Skeletal muscle tissue (tissue), 4 donors: ENCODE results near the gene BGN. TPM values are rescaled to one million over a fixed set of nuclear protein-coding genes. Genes with fewer than 3 reads are reported as not detected.

Experiments used
- H3K27ac ChIP-seq: one replicate; pipeline ENCODE4 v1.7.0; 2013; ENCODE audit warnings: mild to moderate bottlenecking, low read depth, low read length, inconsistent platforms
- H3K27me3 ChIP-seq, 3 donors: one replicate each; pipeline ENCODE4 v1.7.0; 2013; ENCODE audit warnings: low read length in 3 of 3; ENCODE audit not compliant: control insufficient read depth in 3 of 3, insufficient read depth in 3 of 3
- H3K36me3 ChIP-seq, 3 donors: one replicate each; pipeline ENCODE4 v1.7.0; 2013; ENCODE audit warnings: low read length in 3 of 3; ENCODE audit not compliant: control insufficient read depth in 3 of 3, insufficient read depth in 3 of 3
- H3K4me1 ChIP-seq, 3 donors: one replicate each; pipeline ENCODE4 v1.7.0; 2013; ENCODE audit warnings: low read length in 3 of 3, mild to moderate bottlenecking in 3 of 3; ENCODE audit not compliant: control insufficient read depth in 3 of 3, insufficient read depth in 3 of 3
- H3K4me3 ChIP-seq, 3 donors: one replicate each; pipeline ENCODE4 v1.7.0; 2013; ENCODE audit warnings: low read length in 3 of 3
- H3K9ac ChIP-seq, 3 donors: one replicate each; pipeline ENCODE4 v1.7.0; 2013; ENCODE audit warnings: low read length in 3 of 3, mild to moderate bottlenecking in 3 of 3, moderate library complexity in 2 of 3, low read depth in 1 of 3
- H3K9me3 ChIP-seq, 3 donors: one replicate each; pipeline ENCODE4 v1.7.0; 2013; ENCODE audit warnings: low read length in 3 of 3; ENCODE audit not compliant: control insufficient read depth in 3 of 3
- total RNA-seq: library from RNA; depleted of rRNA; stranded (reverse); fragments of >200 nt; gene quantifications from one replicate; pipeline ENCODE4 v1.2.3, GENCODE V29; 2014
- donor health status: Osteomylitis.

BGN gene
- total RNA-seq, 1 donor from 2014 or later = 24.5 TPM

DNA sequence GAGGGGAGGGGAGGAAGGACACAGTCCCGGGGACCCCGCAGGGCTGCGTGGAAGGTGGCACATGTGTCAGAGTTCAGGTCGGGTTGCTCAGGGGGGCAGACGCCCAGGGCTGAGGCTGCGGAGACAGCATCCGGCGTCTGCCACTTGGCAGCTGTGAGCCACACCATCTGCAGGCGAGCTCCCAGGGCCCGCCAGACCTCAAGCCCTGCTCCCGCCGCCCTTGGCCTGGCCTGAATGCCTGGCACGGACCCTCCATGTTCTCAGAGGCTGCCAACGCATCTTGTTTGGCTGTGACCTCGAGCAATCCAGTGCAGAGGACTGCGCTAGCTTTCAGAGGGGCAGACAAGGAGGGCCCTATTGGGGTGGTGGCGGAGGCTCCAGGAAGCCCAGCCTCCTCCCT is 5.1 kb downstream of the BGN start:
- no peak overlapping the region for H3K27ac ChIP-seq
- H3K9ac ChIP-seq = no peak overlapping the region
- H3K27me3 ChIP-seq = peaks cover 3 to 26% (median 3%) of the 10 kb centered on the region in 3 donors
- peaks cover 0 to 23% (median 7%) of the 10 kb centered on the region in 3 donors for H3K4me1 ChIP-seq
- H3K36me3 ChIP-seq = no peaks in the 10 kb centered on the region
- H3K4me3 ChIP-seq = no peak overlapping the region
- no peaks in the 10 kb centered on the region for H3K9me3 ChIP-seq

DNA sequence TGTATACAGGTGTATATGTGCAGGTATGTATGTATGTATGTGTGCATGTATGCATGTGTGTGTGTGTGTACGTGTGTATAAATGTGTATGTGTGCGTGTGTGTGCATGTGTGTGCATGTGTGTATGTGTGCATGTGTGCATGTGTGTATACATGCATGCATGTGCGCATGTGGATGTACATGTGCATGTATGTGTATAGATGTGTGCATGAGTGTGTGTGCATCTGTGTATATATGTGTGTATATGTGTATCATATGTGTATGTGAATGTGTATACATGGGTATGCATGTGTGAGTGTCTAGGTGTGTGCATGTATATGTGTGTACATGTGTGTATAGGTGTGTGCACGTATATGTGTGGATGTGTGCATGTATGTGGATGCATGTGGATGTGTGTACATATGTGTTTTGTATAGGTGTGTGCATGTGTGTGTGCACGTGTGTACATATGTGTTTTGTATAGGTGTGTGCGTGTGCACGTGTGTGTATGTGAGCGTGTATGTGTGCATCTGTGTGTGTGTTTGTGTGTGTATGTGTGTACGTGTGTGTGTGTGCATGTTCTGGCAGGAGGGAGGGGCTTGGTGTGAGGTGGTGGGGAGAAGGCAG is 6.0 kb downstream of the BGN start:
- Histone ChIP-seq H3K27ac (no peak overlapping the region), H3K36me3 (no peaks in the 10 kb centered on the region), H3K9me3 (no peaks in the 10 kb centered on the region), H3K4me1 (peaks cover 0 to 16% (median 7%) of the 10 kb centered on the region in 3 donors), H3K27me3 (peaks cover 3 to 26% (median 3%) of the 10 kb centered on the region in 3 donors), H3K4me3 (no peak overlapping the region), H3K9ac (no peak overlapping the region)

DNA sequence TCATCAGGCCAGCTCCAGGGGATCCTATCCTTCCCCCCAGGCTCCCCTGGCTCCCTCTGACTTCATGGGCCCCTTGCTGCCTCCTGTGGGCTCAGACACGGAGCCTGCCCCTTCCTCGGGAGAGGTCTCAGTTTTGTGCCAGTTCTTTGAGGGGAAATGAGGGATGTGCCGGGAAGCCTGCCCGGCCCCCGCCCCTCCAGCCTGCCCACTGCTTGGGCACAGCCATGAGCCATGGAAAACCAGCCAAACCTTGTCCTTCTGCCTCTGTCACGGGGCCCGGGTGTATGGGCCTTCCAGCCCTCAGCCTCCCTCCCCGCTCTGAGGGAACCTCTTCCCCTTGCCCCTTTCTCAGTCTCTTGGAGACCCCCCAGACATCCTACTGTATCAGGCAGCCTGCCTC is 6.8 kb downstream of the BGN start:
- peaks cover 0 to 26% (median 3%) of the 10 kb centered on the region in 3 donors for H3K27me3 ChIP-seq
- no peaks in the 10 kb centered on the region for H3K9me3 ChIP-seq
- no peak overlapping the region for H3K27ac ChIP-seq
- H3K4me3 ChIP-seq = no peak overlapping the region
- no peaks in the 10 kb centered on the region for H3K36me3 ChIP-seq
- H3K4me1 ChIP-seq = peaks cover 0 to 16% (median 7%) of the 10 kb centered on the region in 3 donors
- no peak overlapping the region for H3K9ac ChIP-seq

DNA sequence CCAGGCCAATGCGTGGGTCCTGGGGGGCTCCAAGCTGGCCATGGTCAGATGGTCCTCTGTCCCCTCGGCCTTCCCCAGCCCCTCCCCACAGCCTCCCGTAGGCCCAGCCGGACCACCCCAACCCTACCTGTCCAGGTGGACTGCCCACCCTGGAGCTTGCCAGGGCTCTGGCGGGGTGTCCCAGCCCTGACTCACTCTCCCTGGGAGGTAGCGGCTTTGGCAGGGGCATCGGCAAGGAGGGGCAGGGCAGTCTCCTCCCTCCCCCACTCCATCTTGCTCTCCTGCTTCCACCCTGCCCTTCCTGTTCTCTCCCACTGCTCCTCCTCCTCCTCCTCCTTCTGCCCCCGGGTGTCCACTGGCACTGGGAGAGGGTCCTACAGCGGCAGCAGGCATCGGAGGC is 7.4 kb downstream of the BGN start:
- peaks cover 0 to 17% (median 8%) of the 10 kb centered on the region in 3 donors for H3K4me1 ChIP-seq
- no peak overlapping the region for H3K4me3 ChIP-seq
- no peak overlapping the region for H3K27ac ChIP-seq
- no peaks in the 10 kb centered on the region for H3K9me3 ChIP-seq
- H3K36me3 ChIP-seq = no peaks in the 10 kb centered on the region
- no peak overlapping the region for H3K9ac ChIP-seq
- peaks cover 0 to 26% (median 3%) of the 10 kb centered on the region in 3 donors for H3K27me3 ChIP-seq

DNA sequence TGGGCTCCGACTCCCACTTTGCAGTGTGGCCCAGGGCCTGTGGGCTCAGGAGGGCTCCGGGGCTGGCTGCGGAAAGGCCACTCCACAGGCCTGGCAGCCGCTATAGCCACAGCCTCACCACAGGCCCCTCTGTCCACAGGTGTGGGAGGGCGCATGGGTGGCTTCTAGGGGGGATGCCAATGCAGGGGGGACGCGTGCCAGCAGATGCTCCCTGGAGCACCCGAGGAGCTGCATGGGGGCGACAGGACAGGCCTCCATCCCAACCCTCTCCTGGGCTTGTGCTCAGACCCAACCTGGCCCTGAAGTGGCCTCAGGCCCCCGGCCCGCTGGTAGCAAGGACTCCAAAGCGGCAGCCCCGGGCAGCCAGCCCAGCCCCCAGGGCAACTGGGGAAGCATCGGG is 8.0 kb downstream of the BGN start:
- Histone ChIP-seq H3K27me3 (peaks cover 0 to 26% (median 3%) of the 10 kb centered on the region in 3 donors), H3K9me3 (no peaks in the 10 kb centered on the region), H3K4me1 (peaks cover 0 to 23% (median 11%) of the 10 kb centered on the region in 3 donors), H3K4me3 (no peak overlapping the region), H3K36me3 (no peaks in the 10 kb centered on the region), H3K9ac (no peak overlapping the region), H3K27ac (no peak overlapping the region)

DNA sequence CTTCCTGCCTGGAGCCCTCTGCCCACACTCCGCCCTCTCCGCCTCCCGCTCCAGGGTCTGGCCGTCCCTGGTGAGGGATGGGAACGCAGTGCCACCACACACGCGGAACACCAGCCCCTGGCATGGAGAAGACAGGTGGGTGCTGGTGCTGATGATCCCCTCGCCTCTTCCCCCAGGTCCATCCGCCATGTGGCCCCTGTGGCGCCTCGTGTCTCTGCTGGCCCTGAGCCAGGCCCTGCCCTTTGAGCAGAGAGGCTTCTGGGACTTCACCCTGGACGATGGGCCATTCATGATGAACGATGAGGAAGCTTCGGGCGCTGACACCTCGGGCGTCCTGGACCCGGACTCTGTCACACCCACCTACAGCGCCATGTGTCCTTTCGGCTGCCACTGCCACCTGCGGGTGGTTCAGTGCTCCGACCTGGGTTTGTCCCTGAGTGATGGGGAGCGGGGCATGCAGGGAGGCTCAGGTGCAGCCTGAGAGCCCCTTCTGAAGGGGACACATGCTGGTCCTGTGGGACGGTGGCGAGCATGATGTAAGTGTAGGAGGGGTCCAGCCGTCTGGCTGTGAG is 9.8 kb downstream of the BGN start:
- peaks cover 0 to 23% (median 9%) of the 10 kb centered on the region in 3 donors for H3K4me1 ChIP-seq
- no peak overlapping the region for H3K27ac ChIP-seq
- H3K36me3 ChIP-seq = no peaks in the 10 kb centered on the region
- H3K9me3 ChIP-seq = no peaks in the 10 kb centered on the region
- H3K9ac ChIP-seq = no peak overlapping the region
- peaks cover 0 to 19% (median 0%) of the 10 kb centered on the region in 3 donors for H3K27me3 ChIP-seq
- no peak overlapping the region for H3K4me3 ChIP-seq

DNA sequence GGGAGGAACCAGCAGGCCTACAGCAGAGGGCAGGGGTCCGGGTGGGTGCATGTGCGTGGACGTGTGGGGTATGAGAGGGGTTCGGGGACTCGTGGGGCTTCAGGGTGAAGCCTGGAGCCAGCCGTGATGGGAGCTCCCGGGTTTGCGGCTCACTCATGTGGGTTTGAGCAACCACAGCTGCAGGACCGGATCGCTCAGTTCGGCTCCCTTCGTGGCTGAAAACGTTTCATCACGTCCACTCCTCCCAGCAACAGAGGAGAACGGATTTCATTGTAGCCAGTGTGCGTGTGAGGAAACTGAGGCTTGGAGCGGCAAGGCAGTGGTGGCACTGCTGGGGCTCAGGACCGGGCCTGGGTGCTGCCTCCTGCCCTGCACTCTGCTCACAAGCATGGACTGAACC is 10.6 kb downstream of the BGN start:
- peaks cover 0 to 20% (median 7%) of the 10 kb centered on the region in 3 donors for H3K4me1 ChIP-seq
- peaks cover 0 to 23% (median 0%) of the 10 kb centered on the region in 3 donors for H3K27me3 ChIP-seq

DNA sequence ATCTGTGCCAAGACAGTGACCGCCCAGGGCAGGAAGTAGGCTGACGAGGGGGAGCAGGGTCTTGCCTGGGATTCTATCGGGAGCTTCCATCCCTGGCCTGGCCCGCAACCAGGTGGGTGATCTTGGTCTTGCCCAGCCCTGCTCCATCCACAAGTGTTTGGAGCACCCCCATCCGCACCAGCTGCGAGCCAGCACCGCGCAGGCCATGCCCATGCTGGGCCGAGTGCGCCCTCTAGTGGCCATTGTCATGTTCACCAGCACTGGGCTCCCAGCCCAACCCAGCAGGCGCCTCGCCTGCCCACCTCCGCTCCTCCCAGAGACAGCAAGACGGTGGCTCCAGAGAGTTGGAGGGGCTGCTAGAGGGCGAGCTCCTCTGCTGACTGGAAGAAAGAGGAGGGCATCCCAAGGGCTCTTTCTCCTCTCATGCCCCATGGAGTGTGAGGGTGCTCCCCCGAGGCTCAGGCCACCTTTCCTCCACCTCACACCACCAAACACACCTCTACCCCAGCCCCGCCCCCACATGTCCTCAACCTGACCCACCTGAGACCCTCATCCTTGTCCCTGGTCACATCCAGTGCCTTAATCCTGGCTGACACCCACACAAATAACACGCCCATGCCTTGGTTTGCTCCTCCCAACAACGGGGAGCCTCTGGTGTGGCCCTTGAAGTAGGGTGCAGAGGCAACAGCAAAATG is 12.9 kb downstream of the BGN start:
- no peak overlapping the region for H3K4me3 ChIP-seq
- H3K9me3 ChIP-seq = no peaks in the 10 kb centered on the region
- H3K9ac ChIP-seq = no peak overlapping the region
- H3K36me3 ChIP-seq = no peaks in the 10 kb centered on the region
- peaks cover 0 to 14% (median 7%) of the 10 kb centered on the region in 3 donors for H3K4me1 ChIP-seq
- H3K27me3 ChIP-seq = peaks cover 0 to 19% (median 0%) of the 10 kb centered on the region in 3 donors
- H3K27ac ChIP-seq = no peak overlapping the region

More for the DNA sequence above, 10.6 kb downstream of the BGN start:
- no peak overlapping the region for H3K27ac ChIP-seq
- no peak overlapping the region for H3K4me3 ChIP-seq
- no peaks in the 10 kb centered on the region for H3K9me3 ChIP-seq
- no peaks in the 10 kb centered on the region for H3K36me3 ChIP-seq
- H3K9ac ChIP-seq = no peak overlapping the region

DNA sequence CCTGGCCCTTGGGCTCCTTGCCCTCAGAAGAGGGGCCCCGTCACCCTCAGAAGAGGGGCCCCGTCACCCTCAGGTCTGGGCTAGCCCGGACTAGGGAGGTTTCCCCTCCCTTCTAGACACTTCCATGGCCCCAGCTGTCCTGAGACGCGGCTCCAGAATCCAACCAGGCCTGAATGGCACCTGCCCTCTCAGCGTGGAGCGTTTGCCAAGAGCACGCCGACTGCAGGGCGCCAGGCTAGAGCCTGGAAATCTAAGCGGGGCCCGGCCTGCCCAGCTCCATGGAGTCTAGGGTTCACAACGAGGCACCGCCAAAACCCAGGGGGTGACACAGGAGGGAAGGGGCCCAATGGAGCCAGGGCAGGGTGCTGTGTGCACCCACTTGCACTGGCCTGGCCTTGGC is 14.8 kb downstream of the BGN start:
- H3K27me3 ChIP-seq = peaks cover 0 to 11% (median 0%) of the 10 kb centered on the region in 3 donors
- no peak overlapping the region for H3K9ac ChIP-seq
- no peak overlapping the region for H3K27ac ChIP-seq
- H3K4me3 ChIP-seq = no peak overlapping the region
- peaks cover 0 to 14% (median 7%) of the 10 kb centered on the region in 3 donors for H3K4me1 ChIP-seq
- no peaks in the 10 kb centered on the region for H3K9me3 ChIP-seq
- no peaks in the 10 kb centered on the region for H3K36me3 ChIP-seq

DNA sequence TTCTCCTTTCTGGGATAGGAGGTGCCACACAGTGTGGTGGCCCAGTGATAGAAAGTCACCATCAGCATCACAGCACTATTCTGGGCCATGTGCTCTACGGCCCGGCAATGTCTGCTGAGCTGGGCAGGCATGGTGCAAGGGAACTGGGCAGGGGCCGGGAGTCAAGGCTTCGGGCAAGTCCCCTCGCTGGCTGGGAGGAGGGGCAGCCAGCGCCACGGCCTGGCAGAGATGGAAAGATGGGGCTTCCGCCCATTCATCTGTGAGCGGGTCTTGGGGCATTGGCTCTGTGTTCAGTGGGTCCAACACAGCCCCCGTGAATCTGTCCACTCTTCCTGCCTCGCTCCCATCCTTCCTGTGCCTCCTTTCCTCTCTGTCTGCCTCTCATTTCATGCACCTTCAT is 15.6 kb downstream of the BGN start:
- peaks cover 0 to 10% (median 0%) of the 10 kb centered on the region in 3 donors for H3K27me3 ChIP-seq
- H3K4me1 ChIP-seq = peaks cover 0 to 14% (median 7%) of the 10 kb centered on the region in 3 donors
- no peak overlapping the region for H3K4me3 ChIP-seq
- no peak overlapping the region for H3K27ac ChIP-seq
- no peaks in the 10 kb centered on the region for H3K36me3 ChIP-seq
- H3K9ac ChIP-seq = no peak overlapping the region
- no peaks in the 10 kb centered on the region for H3K9me3 ChIP-seq
